Activated CD8-positive, alpha-beta memory T cell treated with anti-CD3 and anti-CD28 coated beads for 4 hours (primary cell): ENCODE measurements around the gene SCAMP2.
"Not testable (repeated sequence)": the region's sequence is repeated elsewhere in the genome, so short reads cannot be mapped to it uniquely, and the experiment has no call there.

Experiments
- DNase-seq, 2 donors: peaks; one replicate each; pipeline ENCODE4 v3.0.0-alpha.2; 2020; ENCODE audit warnings: low read depth in 2 of 2

The SCAMP2 gene

GRCh38 chr15:74890665-74890960, 17.4 kb upstream of the SCAMP2 start:
- DNase-seq: no peak

GRCh38 chr15:74889883-74890664, 16.9 kb upstream of the SCAMP2 start, which contains the start of gene MPI:
Gene MPI, plus strand, starts transcription at chr15:74890042. Its CDS starts 32 bp downstream, at chr15:74890074.
- DNase-seq: peak; percentile 63 to 75

DNA sequence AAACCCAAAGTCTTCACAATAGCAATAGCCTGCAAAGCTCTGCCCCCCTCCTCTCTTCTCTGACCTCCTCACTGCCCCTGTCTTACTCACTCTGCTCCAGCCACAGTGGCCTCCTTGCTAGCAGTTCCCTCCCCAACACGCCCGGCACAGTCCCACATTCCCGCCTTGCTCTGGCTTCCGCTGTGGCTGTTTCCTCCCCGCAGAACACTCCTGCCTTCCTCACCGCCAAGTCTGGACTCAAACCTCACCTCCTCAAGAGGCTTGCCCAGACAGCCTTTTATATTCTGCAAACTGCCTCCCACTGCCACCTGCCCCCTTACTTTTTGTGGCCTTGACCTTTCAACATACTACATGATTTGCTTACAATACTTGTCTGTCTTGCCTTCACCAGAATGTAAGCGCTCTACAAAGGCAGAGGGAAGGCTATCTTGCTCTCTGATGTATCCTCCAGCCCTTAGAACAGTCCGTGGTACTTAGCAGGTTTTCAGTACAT, 16.3 kb upstream of the SCAMP2 start:
- DNase-seq: no peak

DNA sequence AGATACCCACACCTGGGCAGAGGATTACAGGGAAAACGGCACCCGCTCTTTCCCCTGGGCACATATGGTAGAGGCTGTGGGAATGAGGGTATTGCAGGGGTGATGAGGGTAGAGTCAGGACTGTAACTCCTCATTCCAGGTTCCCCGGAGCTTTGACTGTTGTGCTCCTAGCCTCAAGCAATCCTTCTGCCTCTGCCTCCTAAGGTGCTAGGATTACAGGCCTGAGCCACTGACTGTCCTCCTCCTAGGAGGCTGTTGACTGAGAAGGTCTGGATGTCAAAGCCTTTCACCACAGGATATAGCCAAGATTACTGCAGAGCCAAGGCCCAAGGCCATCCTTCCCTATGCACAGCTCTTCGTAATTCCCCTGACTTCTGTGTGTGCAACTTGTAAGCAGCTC, 15.6 kb upstream of the SCAMP2 start:
- DNase-seq: no peak

GRCh38 chr15:74887537-74888193, 14.5 kb upstream of the SCAMP2 start:
- DNase-seq: not testable (repeated sequence)

DNA sequence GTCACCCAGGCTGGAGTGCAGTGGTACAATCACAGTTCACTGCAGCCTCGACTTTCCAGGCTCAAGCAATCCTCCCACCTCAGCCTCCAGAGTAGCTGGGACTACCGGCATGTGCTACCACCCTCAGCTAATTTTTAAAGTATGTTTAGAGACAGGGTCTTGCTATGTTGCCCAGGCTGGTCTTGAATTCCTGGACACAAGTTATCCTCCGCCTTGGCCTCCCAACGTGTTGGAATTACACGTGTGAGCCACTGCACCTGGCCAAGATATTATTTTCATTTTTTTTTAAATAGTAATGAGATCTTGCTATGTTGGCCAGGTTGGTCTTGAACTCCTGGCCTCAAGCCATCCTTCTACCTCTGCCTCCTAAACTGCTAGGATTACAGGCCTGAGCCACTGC, 12.3 kb upstream of the SCAMP2 start:
- no peak for DNase-seq

GRCh38 chr15:74884428-74885223, 11.5 kb upstream of the SCAMP2 start:
- DNase-seq: no peak

DNA sequence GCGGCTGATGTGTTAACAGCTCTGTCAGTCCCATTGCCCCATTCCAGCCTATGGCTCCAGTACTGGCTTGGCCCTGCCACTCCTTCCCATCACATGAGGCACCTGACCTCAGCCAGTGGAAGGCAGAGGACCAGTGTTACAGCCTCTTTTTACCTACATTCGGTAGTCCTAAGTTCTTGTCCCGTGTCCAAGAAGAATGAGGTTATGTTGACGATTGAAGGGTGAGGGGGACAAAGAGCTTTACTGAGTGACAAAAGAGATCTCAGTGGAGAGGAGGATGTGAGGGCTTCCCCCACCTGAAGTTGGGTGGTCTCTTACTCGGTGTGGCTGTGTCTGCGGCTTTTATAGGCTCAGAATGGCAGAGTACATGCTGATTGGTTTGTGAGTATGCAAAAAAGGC, 9.4 kb upstream of the SCAMP2 start:
- no peak for DNase-seq

DNA sequence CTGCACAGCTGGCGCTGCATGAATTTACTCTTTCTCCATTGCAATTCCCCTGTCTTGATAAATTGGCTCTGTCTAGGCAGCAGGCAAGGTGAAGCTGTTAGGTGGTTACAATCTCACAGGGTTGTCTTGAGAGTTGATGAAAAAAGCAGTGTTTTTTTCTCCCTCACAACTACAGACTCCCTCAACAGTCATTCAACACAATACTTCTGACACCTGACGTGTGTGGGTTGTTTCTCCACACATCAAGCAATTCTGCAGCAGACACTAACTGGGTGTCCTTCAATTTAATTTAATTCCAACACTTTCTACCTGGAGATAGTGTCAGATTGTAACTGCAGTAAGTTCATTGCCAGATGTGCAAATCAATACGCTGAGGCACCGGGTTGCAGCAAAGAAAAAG, 5.1 kb upstream of the SCAMP2 start:
- no peak for DNase-seq

DNA sequence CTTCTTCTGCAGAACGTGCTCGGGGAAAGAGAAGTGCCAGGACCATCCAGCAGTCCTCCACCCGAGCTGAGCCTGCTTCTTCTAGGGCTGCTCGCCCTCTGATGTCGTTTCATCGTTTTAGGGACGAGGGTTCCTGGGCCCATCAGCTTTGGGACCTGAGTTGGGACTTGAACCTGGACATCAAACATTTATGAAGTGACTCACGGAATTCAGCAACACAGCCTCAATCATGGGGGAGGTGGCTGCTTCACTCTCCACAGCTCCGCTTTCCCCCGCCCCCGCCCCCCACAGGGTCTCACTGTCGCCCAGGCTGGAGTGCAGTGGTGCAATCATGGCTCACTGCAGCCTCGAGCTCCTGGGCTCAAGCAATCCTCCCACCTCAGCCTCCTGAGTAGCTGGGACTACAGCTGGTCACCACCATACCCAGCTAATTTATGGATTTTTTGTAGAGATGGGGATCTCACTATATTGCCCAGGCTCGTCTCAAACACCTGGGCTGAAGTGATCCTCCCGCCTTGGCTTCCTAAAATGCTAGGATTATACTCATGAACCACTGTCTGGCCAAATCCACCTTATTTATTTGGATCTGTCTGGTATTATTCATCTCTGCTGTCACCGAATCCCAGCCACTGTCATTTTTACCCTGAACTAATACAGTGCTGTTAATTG, 725 bp upstream of the SCAMP2 start:
- no peak for DNase-seq

GRCh38 chr15:74872702-74873035, 496 bp downstream of the SCAMP2 start:
- DNase-seq: no peak

DNA sequence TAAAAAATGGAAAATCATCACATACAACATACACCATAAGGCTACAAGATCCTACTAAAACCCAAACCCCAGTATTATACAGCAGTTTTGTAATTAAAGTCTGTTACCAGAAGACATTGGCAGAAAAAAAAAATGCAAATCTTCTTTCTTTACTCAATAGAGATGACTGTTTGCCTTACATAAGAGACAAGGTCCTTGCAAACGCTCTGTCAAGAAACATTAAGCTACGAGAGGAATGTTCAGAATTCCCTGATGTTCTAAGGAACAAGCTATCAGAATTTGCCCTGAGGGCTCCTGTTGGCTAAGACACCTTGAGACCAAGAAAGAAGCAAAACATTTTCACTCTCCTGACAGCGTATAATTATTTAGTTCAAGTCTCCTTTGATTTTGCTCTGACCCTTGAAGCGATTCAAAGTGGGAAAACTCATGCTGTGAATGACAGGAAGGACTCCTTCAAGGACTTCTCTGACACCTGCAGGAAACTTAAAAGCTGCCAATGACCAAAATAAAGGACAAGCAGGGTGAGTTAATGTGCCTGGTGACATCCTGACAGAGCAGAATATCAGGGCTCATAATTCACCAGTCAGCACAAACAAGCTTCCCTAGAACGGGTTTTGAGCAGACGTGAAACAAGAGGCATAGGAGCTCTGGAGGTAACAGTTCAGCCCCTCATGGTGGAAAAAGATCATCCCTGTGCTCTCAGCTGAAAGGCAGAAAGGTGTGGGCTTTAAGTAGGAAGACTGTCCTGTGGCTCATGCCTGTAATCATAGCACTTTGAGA, 2.5 kb downstream of the SCAMP2 start:
- DNase-seq: no peak

- DNase-seq: no peak
Observed at GRCh38 chr15:74869726-74870407, 3.3 kb downstream of the SCAMP2 start.

- DNase-seq: no peak
Observed at GRCh38 chr15:74869372-74869725, 3.8 kb downstream of the SCAMP2 start.

DNA sequence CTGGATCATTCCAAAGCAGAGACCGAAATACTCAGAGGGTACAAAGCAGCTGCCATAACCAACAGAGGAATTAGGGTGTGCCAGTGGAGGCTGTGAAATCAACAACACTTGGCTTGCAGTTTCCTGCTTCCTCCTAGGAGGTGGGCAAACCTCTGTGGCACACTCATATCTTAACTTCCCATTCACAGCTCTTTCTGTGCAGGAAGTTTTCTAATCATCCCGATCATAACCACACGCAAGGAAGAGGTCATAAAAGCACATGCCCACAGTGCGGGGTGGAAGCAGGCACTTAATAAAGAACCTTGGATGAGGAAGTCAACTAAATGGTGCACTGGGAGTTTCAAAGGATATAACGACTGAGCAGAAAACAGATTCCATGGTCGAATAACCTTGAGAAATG, 5.1 kb downstream of the SCAMP2 start:
- no peak for DNase-seq

DNA sequence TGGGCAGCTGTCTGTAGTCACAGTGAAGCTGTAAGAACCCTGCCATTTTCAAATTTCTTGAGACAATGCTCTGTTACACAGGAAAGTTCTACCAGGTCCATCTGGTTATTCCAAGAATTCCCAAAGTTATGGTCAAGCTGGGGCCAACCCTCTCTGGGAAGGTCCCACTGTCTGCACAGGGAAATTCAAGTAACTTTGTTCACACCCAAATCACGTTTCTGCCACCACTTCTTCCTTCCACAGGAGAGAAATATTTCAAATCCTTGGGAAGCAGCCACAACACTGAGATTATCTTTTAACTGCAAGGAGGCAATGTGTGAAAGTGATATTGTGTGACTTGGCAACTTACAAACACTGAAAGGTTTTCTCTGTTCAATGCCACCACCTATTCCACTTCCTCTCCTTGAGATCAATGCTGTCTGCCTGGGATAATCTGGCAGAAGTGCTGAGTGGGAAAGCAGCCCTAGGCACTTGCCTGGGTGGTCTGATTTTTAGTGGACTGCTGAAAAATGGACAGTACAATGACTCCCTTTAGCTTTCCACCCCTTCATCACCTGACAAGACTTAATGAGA, 5.6 kb downstream of the SCAMP2 start:
- no peak for DNase-seq

DNA sequence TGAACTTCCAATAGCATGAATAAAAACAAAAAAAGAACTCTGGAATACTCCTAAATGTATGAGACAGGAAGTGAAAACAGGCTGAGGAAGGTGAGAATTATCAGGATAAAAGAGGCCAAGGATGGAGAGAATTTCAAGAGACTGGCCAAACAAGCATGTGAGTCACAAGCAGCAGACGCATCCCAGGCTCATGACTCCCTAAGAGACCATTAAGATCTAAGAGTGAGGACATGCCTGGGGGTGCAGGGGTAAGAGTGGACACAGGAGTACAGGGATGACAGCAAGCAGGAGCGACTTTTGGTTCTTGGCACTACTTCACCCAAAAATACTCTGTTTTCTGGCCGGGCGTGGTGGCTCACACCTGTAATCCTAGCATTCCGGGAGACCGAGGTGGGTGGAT, 7.1 kb downstream of the SCAMP2 start:
- no peak for DNase-seq

DNA sequence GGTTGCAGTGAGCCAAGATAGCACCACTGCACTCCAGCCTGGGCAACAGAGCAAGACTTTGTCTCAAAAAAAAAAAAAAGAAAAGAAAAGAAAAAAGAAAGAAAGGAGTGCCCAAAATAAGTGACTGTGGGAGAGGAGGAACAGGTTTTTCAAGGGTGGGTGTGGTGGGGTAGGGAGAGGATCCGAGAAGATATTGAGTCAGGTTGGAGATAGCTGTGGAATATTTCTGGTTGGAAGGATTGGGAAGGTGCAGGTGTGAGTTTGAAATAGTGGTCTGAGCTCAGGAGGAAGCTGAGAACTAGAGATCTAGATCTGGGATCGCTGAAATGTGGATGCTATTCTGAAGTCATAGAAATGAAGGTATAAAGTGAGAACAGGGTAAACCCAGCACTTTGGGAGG, 7.8 kb downstream of the SCAMP2 start:
- no peak for DNase-seq

DNA sequence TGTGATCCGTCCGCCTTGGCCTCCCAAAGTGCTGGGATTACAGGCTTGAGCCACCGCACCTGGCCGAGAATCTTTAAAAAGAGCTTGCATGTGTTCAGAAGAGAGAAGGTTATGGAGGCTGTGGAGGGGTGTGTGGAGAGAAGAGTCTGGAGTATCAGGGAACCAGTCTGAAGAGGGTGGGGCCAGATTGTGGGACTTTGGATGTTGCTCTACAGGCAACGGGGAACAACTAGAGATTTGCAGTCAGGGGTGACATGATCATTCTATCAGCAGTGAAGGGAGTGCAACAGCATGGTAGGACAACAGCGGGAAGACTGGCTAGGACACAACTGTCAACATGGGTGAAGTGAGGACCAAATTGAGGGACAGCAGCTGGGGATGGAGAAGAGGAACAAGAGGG, 8.9 kb downstream of the SCAMP2 start:
- DNase-seq: no peak

- DNase-seq: no peak
Observed at GRCh38 chr15:74863239-74864056, 9.7 kb downstream of the SCAMP2 start.
